AG04449 (cell line): ENCODE results near the gene DIPK1C.

Source experiments
- CTCF ChIA-PET: fragments of 350-600 bp; formaldehyde crosslinking; extraction: SDS; loops from one replicate; lab custom pipeline; 2021; ENCODE audit warnings: antibody characterized with exemption; lab: Yijun Ruan, JAX
- POLR2A ChIA-PET: fragments of 400-600, 350-600 bp; formaldehyde crosslinking; extraction: SDS; loops from one replicate; lab custom pipeline; 2020; ENCODE audit warnings: antibody characterized with exemption, inconsistent platforms; lab: Yijun Ruan, JAX
- DNase-seq: peaks from one replicate; pipeline ENCODE4 v3.0.0-alpha.2; 2010; ENCODE audit warnings: low read depth, low spot score
- H3K4me3 ChIP-seq: 2 replicates; pipeline ENCODE4 v1.5.1; 2011; ENCODE audit warnings: low read depth, mild to moderate bottlenecking, control low read depth, low read length
- TF ChIP-seq, protein P1 (sequence below): IDR thresholded peaks from one replicate; pipeline ENCODE4 v1.5.1; 2011; ENCODE audit warnings: mild to moderate bottlenecking, moderate library complexity, low read length, control low read depth, inconsistent platforms; ENCODE audit not compliant: insufficient read depth; ENCODE audit errors: missing control alignments

DIPK1C gene

DNA sequence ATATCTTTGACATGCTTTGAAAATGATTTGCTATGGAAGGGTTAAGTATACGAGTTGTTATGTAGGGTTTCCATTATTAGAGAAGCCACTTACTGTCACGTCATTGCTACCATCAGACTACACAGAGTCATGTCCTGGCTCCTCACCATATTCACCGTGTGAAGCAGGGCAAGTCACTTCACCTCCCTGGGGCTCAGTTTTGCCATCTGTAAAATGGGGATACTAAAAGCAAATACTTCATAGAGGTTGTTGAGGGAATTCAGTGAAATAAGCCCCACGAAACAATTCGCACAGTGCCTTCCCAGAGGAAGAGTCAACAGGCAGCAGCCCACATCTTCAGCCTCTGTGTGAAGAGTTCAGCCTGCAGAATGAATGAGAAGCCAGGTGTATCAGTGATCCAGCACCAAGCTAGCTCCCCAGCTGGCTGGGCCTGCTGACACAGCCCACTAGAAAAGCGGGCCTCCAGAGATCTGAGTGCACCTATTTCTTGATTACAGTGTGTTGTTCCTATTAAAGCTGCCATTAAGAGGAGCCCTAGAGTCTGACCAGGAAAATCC is 3.4 kb downstream of the DIPK1C start:
- ChIA-PET CTCF (no interaction called here), POLR2A (no interaction called here)
- no peak for DNase-seq
- no peak overlapping the region for H3K4me3 ChIP-seq
- TF ChIP-seq, protein P1, sequence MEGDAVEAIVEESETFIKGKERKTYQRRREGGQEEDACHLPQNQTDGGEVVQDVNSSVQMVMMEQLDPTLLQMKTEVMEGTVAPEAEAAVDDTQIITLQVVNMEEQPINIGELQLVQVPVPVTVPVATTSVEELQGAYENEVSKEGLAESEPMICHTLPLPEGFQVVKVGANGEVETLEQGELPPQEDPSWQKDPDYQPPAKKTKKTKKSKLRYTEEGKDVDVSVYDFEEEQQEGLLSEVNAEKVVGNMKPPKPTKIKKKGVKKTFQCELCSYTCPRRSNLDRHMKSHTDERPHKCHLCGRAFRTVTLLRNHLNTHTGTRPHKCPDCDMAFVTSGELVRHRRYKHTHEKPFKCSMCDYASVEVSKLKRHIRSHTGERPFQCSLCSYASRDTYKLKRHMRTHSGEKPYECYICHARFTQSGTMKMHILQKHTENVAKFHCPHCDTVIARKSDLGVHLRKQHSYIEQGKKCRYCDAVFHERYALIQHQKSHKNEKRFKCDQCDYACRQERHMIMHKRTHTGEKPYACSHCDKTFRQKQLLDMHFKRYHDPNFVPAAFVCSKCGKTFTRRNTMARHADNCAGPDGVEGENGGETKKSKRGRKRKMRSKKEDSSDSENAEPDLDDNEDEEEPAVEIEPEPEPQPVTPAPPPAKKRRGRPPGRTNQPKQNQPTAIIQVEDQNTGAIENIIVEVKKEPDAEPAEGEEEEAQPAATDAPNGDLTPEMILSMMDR, result no peak

DNA sequence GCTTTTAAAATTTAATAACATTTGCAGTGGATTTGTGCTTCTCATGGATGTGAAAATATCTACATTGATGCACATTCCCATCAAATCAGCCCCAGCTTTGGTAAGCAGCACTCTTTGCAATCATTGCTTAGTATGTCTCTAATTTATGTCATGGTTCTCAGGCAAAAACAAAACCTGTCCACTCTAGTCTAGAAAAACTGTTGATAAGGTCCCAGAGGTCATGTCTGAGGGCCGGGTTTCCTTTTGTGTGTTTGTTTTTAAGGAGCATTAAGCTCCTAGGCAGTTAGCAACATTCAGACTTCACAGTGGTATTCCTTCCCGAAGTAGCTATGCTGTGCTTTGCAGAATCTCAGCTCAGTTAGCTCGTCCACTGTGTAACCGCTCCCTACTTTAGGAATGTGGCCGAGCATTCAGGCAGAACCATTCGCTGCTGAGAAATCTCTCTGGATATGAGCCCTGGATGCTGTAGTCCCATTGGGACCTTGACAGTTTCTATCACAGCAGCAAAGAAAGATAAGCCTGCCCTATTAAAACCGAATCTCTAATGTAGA is 4.0 kb downstream of the DIPK1C start:
- POLR2A ChIA-PET, result no interaction called here
- CTCF ChIA-PET, result no interaction called here
- no peak for DNase-seq
- TF ChIP-seq, protein P1, result no peak
- no peak overlapping the region for H3K4me3 ChIP-seq

DNA sequence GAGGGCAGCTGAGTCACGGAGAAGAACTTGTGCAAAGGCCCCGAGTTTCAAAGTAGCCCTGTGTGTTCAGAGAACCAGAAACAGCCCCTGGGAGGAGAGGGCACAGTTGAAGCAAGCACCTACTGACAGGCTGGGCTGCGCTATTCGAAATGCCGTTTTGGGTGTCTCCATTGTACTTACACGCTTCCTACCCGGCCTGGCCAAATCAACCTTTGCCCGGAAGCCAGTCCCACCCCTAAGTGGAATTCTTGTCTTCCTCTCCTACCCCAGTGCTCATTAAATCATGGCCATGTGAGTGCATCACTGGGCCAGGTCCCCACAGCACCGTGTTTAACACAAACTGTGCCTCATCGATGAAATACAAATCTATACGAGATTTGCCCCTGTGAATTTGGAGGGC is 6.0 kb downstream of the DIPK1C start:
- CTCF ChIA-PET, result no interaction called here
- POLR2A ChIA-PET, result no interaction called here

DNA sequence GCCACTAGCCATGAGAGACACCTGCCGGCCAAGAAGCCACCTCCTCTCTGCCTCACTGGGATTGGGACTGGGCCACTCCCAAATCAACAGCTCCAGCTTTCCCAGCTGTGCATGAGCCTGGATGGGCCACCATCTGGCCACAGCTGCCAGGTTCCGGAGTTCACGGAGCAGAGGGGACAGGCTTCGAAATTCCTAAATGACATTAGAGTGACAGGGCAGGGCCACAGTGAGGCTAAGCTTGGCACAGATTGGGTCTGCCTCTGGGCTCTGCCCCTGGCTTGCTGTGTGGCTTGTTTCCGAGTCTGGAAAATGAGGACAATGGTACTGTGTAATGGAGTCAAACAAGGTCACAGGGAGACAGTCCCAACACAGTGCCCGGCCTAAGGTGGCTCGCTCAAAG is 6.5 kb downstream of the DIPK1C start:
- no peak for DNase-seq
- H3K4me3 ChIP-seq, result no peak overlapping the region
- CTCF ChIA-PET, result no interaction called here
- POLR2A ChIA-PET, result no interaction called here
- TF ChIP-seq, protein P1, result no peak

More for the DNA sequence above, 6.0 kb downstream of the DIPK1C start:
- DNase-seq, result no peak
- H3K4me3 ChIP-seq, result no peak overlapping the region
- TF ChIP-seq, protein P1, result no peak

DNA sequence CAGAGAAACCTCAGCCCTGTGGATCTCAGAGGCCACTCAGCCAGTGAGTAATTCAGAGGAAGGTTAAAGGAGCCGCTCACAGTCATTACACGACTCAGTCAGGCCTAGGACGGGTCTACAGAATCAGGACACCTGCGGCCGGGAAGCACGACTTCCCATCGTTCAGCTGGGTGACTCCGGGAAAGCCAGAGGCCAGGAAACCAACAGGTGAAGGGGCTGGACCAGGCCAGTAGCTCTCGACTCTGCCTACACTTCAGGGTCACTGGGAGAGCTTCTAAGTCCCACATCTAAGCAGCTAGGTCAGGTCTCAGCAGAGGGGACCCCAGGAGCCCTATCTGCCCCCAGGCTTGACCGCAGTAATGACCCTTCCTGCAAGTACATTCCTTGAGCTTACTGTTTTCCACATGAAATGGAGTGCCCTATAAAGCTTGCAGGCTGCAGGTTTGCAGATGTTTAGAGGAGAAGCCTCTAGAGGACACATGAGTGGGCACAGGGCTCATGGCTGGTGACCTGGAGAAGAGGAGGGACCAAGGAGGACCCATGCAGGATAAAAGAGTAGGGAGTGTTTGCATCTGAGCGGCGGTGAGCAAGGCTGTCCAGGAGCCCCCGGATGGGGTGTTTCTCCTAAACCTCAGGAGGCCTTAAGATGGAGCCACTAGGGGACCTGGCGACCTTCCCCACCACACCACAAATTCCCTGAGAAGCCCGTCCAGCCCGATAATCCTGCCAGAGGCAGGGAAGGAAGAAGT is 9.5 kb downstream of the DIPK1C start:
- H3K4me3 ChIP-seq, result no peak overlapping the region
- ChIA-PET POLR2A (no interaction called here), CTCF (no interaction called here)
- no peak for DNase-seq
- TF ChIP-seq, protein P1, result no peak

DNA sequence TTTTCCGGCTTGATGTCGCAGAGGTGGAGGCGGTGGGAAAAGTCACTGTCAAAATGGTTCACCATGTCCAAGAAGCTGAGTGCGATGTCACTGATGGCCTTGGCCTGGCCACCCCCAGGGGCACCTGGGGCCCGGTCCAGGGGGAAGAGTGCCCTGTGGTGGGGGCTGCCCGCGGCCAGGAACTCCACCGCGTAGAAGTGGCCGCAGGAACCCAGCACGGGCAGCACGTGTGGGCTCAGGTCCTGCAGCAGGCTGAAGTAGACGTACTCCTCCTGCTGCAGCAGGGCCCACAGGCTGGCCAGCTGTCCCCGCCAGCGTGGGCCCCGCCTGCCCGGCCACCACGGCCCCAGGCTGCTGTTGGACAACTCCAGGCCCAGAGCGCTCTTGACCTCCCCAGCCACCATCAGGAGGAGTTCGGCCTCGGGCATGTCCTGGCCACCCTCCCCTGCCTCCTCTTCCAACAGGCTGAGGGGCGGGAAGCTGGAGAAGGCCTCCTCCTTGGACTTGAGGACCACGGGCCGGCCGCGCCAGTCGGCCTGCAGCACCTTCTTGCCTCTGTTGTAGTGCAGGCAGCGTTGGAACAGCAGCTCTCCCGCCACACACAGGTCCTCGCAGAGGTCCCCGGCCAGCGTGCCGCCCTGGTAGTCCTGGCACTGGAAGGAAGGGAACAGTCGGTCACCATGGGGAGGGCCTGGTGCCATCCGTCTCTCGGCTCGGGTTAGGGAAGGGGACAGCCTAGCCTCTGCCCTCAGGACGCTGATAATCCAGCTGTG is 10.3 kb downstream of the DIPK1C start:
- DNase-seq, result no peak
- H3K4me3 ChIP-seq, result no peak overlapping the region
- POLR2A ChIA-PET, result no interaction called here
- CTCF ChIA-PET, result no interaction called here
- TF ChIP-seq, protein P1, result no peak
